Lower leg skin (tissue), 3 donors: ENCODE measurements around the gene PAX4.

Experiments
- POLR2A ChIP-seq, 2 donors: fragments of 450-650 bp; IDR thresholded peaks; one replicate each; pipeline ENCODE4 v1.6.1; 2016 to 2017; ENCODE audit warnings: antibody characterized with exemption in 2 of 2, mild to moderate bottlenecking in 1 of 2, moderate library complexity in 1 of 2
- TF ChIP-seq, protein P1 (sequence below), 3 donors: fragments of 450-650 bp; IDR thresholded peaks; one replicate each; pipeline ENCODE4 v1.5.1; 2016; ENCODE audit warnings: antibody characterized with exemption in 3 of 3, mild to moderate bottlenecking in 3 of 3, moderate library complexity in 2 of 3

DNA sequence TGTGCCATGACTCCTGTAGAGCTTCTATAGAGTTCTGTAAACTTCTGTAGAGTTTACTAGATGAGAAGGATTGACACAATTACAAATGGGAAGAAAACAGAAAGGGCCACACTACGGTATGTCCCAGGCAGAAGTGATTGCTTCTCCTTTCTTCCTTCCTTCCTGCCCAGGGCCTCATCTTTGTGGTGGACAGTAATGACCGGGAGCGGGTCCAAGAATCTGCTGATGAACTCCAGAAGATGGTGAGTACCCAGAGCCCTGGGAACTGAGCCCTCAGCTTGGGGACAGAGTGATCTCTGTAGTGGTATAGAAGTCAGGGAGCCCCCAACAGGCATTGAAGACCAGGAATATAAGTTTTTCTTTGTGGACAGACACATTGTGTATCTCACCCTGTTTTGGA lies 28.0 kb downstream of the PAX4 start:
- no peak for TF ChIP-seq POLR2A (IDR thresholded peaks at IDR 0.05)
- TF ChIP-seq, protein P1, sequence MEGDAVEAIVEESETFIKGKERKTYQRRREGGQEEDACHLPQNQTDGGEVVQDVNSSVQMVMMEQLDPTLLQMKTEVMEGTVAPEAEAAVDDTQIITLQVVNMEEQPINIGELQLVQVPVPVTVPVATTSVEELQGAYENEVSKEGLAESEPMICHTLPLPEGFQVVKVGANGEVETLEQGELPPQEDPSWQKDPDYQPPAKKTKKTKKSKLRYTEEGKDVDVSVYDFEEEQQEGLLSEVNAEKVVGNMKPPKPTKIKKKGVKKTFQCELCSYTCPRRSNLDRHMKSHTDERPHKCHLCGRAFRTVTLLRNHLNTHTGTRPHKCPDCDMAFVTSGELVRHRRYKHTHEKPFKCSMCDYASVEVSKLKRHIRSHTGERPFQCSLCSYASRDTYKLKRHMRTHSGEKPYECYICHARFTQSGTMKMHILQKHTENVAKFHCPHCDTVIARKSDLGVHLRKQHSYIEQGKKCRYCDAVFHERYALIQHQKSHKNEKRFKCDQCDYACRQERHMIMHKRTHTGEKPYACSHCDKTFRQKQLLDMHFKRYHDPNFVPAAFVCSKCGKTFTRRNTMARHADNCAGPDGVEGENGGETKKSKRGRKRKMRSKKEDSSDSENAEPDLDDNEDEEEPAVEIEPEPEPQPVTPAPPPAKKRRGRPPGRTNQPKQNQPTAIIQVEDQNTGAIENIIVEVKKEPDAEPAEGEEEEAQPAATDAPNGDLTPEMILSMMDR (IDR thresholded peaks at IDR 0.05), result no peak
